DND-41 (cell line): Measurements from ENCODE around the gene FEM1B.

Experiments used
- ATAC-seq: fragments of 200-7000 bp; cut with Tn5 transposase; 3 replicates; pipeline ENCODE4 v1.9.1; 2021; ENCODE audit warnings: low read depth; ENCODE audit not compliant: insufficient read depth
- DNase-seq: peaks from one replicate; pipeline ENCODE4 v3.0.0-alpha.2; 2020
- H2AFZ ChIP-seq: 2 replicates; pipeline ENCODE4 v1.6.0; 2012; ENCODE audit warnings: low read depth, low read length
- H3K27ac ChIP-seq: 2 replicates; pipeline ENCODE4 v1.5.1; 2012; ENCODE audit warnings: low read length, inconsistent platforms
- H3K27me3 ChIP-seq: fragments of 200-600 bp; sonication (generic); 2 replicates; pipeline ENCODE4 v1.6.0; 2012; ENCODE audit warnings: low read length, mild to moderate bottlenecking, inconsistent platforms; ENCODE audit not compliant: insufficient read depth, poor library complexity
- H3K36me3 ChIP-seq: 2 replicates; pipeline ENCODE4 v1.5.1; 2012; ENCODE audit warnings: low read length, inconsistent platforms; ENCODE audit not compliant: insufficient read depth
- H3K4me1 ChIP-seq: 2 replicates; pipeline ENCODE4 v1.5.1; 2012; ENCODE audit warnings: mild to moderate bottlenecking, low read length; ENCODE audit not compliant: insufficient read depth
- H3K4me2 ChIP-seq: 2 replicates; pipeline ENCODE4 v1.6.0; 2012; ENCODE audit warnings: mild to moderate bottlenecking, moderate library complexity, low read length, inconsistent platforms; ENCODE audit not compliant: insufficient read depth
- H3K4me3 ChIP-seq, 2 experiments: fragments of 200-600 bp in 1 of 2; shearing (Covaris generic) in 1 of 2; 2 replicates each; pipeline ENCODE4 v1.5.1; 2012 to 2016; ENCODE audit warnings: inconsistent platforms in 2 of 2, low read length in 2 of 2, mild to moderate bottlenecking in 2 of 2, low read depth in 1 of 2, moderate library complexity in 1 of 2
- H3K79me2 ChIP-seq: 2 replicates; pipeline ENCODE4 v1.6.0; 2012; ENCODE audit warnings: low read length, inconsistent platforms; ENCODE audit not compliant: insufficient read depth
- H3K9ac ChIP-seq: 2 replicates; pipeline ENCODE4 v1.6.0; 2012; ENCODE audit warnings: low read depth, mild to moderate bottlenecking, inconsistent platforms, low read length, moderate library complexity
- H3K9me3 ChIP-seq: 2 replicates; pipeline ENCODE4 v1.5.1; 2012; ENCODE audit warnings: low read length, moderate library complexity, mild to moderate bottlenecking, inconsistent platforms; ENCODE audit not compliant: insufficient read depth, severe bottlenecking
- H4K20me1 ChIP-seq: 2 replicates; pipeline ENCODE4 v1.6.0; 2012; ENCODE audit warnings: low read length; ENCODE audit not compliant: insufficient read depth
- CTCF ChIP-seq: IDR thresholded peaks from 2 replicates; pipeline ENCODE4 v1.5.1; 2012; ENCODE audit warnings: borderline replicate concordance, low read length, moderate library complexity, mild to moderate bottlenecking; ENCODE audit not compliant: poor library complexity, severe bottlenecking; ENCODE audit errors: extremely low read depth
- EZH2 ChIP-seq: IDR thresholded peaks from 3 replicates; pipeline ENCODE4 v1.6.1; 2012; ENCODE audit warnings: borderline replicate concordance, low read depth, mild to moderate bottlenecking, moderate library complexity, low read length, inconsistent platforms; ENCODE audit not compliant: severe bottlenecking

The FEM1B gene

GRCh38 chr15:68278595-68279405 lies 1.3 kb downstream of the FEM1B start:
- Histone ChIP-seq H3K4me2 (peak overlapping the region; percentile 88), H2AFZ (peak overlapping the region; percentile 94), H3K4me1 (peaks cover 48% of the 10 kb centered on the region), H3K9ac (peak overlapping the region; percentile 76), H3K9me3 (no peaks in the 10 kb centered on the region), H3K36me3 (peaks cover 14% of the 10 kb centered on the region), H3K27ac (peak overlapping the region; percentile 95), H3K79me2 (peaks cover 61% of the 10 kb centered on the region), H3K27me3 (no peaks in the 10 kb centered on the region), H4K20me1 (peaks cover 34% of the 10 kb centered on the region), H3K4me3 (peak overlapping the region; percentile 40 to 86)
- ATAC-seq (peak; percentile 20; the same call in 2 of the 3 replicates), DNase-seq (no peak)
- TF ChIP-seq EZH2 = no peak
- TF ChIP-seq CTCF = no peak

- Histone ChIP-seq H3K9me3 (no peaks in the 10 kb centered on the region), H3K4me1 (peaks cover 48% of the 10 kb centered on the region), H3K4me2 (peak overlapping the region; percentile 88), H3K27ac (peak overlapping the region; percentile 22; the same call in 1 of the 2 replicates), H4K20me1 (peaks cover 41% of the 10 kb centered on the region), H3K36me3 (peaks cover 22% of the 10 kb centered on the region), H3K79me2 (peaks cover 73% of the 10 kb centered on the region), H3K27me3 (no peaks in the 10 kb centered on the region), H3K9ac (peak overlapping the region; percentile 76), H3K4me3 (peak overlapping the region; percentile 40 to 86; a peak in 3 of 4 replicates), H2AFZ (no peak overlapping the region)
- DNase-seq (no peak), ATAC-seq (no peak)
- no peak for TF ChIP-seq EZH2
- TF ChIP-seq CTCF = no peak
Observed at GRCh38 chr15:68279779-68280753, 2.5 kb downstream of the FEM1B start.

GRCh38 chr15:68281008-68281407 lies 3.5 kb downstream of the FEM1B start:
- TF ChIP-seq CTCF (no peak), EZH2 (no peak)
- no peak overlapping the region for H3K27ac ChIP-seq
- DNase-seq (no peak), ATAC-seq (no peak)
- H3K4me1 ChIP-seq = peaks cover 48% of the 10 kb centered on the region
- peak overlapping the region; percentile 76; the same call in 1 of the 2 replicates for H3K9ac ChIP-seq
- peak overlapping the region; percentile 88 for H3K4me2 ChIP-seq
- H3K27me3 ChIP-seq = no peaks in the 10 kb centered on the region
- H3K4me3 ChIP-seq = peak overlapping the region in 1 of 2 experiments; percentile 86; a peak in 1 of 4 replicates
- H3K79me2 ChIP-seq = peaks cover 83% of the 10 kb centered on the region
- H2AFZ ChIP-seq = no peak overlapping the region
- peaks cover 43% of the 10 kb centered on the region for H4K20me1 ChIP-seq
- peaks cover 28% of the 10 kb centered on the region for H3K36me3 ChIP-seq
- no peaks in the 10 kb centered on the region for H3K9me3 ChIP-seq
